ENCODE data around the gene TDRD12. TPM values are rescaled to one million over a fixed set of nuclear protein-coding genes. Genes with fewer than 3 reads are reported as not detected.
"Not testable (repeated sequence)": the region's sequence is repeated elsewhere in the genome, so short reads cannot be mapped to it uniquely, and the experiment has no call there.

Gene TDRD12
- total and polyA plus RNA-seq, 9 donors = 0.23 to 3.2 (median 1.9) TPM

DNA sequence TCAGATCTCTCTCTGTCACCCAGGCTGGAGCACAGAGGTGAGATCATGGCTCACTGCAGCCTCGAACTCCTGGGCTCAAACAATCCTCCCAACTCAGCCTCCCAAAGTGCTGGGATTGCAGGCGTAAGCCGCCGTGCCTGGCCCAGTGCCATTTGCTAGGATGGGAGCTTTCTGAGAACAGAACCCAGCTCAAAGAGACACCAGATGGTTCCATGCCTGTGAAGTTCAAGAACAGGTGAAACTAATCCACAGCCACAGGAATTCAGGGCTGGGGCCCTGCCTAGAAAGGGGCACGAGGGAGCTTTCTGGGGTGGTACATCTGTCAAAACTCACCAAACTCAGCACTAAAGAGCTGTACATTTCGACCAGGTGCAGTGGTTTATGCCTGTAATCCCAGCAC lies 145.8 kb downstream of the TDRD12 start:
- H3K9me3 ChIP-seq = no peaks in the 10 kb centered on the region
- H3K4me3 ChIP-seq = no peak overlapping the region
- H3K27ac ChIP-seq = no peak overlapping the region
- H3K36me3 ChIP-seq = no peaks in the 10 kb centered on the region
- H3K27me3 ChIP-seq = no peaks in the 10 kb centered on the region
- H3K4me1 ChIP-seq (ENCODE audit: insufficient read depth) = no peaks in the 10 kb centered on the region
- TF ChIP-seq POLR2A (IDR thresholded peaks at IDR 0.05) (no peak), EP300 (IDR thresholded peaks at IDR 0.05) (no peak)
- TF ChIP-seq, protein P1, sequence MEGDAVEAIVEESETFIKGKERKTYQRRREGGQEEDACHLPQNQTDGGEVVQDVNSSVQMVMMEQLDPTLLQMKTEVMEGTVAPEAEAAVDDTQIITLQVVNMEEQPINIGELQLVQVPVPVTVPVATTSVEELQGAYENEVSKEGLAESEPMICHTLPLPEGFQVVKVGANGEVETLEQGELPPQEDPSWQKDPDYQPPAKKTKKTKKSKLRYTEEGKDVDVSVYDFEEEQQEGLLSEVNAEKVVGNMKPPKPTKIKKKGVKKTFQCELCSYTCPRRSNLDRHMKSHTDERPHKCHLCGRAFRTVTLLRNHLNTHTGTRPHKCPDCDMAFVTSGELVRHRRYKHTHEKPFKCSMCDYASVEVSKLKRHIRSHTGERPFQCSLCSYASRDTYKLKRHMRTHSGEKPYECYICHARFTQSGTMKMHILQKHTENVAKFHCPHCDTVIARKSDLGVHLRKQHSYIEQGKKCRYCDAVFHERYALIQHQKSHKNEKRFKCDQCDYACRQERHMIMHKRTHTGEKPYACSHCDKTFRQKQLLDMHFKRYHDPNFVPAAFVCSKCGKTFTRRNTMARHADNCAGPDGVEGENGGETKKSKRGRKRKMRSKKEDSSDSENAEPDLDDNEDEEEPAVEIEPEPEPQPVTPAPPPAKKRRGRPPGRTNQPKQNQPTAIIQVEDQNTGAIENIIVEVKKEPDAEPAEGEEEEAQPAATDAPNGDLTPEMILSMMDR (IDR thresholded peaks at IDR 0.05) = no peak
- 62 to 71% (median 70%) methylated on average over 6 of the region's 6 CpGs for WGBS, 3 donors
- intact Hi-C loops (cut with DNase I) = no loop called here
- no peak for DNase-seq

GRCh38 chr19:32866061-32866460 lies 146.5 kb downstream of the TDRD12 start:
- Histone ChIP-seq H3K27me3 (no peaks in the 10 kb centered on the region), H3K27ac (no peak overlapping the region), H3K4me1 (ENCODE audit: insufficient read depth) (no peaks in the 10 kb centered on the region), H3K4me3 (no peak overlapping the region), H3K9me3 (no peaks in the 10 kb centered on the region), H3K36me3 (no peaks in the 10 kb centered on the region)
- TF ChIP-seq POLR2A (IDR thresholded peaks at IDR 0.05) = no peak
- WGBS, 3 donors = 76 to 86% (median 83%) methylated on average over 7 of the region's 7 CpGs
- no peak for DNase-seq
- intact Hi-C loops (cut with DNase I) = no loop called here

DNA sequence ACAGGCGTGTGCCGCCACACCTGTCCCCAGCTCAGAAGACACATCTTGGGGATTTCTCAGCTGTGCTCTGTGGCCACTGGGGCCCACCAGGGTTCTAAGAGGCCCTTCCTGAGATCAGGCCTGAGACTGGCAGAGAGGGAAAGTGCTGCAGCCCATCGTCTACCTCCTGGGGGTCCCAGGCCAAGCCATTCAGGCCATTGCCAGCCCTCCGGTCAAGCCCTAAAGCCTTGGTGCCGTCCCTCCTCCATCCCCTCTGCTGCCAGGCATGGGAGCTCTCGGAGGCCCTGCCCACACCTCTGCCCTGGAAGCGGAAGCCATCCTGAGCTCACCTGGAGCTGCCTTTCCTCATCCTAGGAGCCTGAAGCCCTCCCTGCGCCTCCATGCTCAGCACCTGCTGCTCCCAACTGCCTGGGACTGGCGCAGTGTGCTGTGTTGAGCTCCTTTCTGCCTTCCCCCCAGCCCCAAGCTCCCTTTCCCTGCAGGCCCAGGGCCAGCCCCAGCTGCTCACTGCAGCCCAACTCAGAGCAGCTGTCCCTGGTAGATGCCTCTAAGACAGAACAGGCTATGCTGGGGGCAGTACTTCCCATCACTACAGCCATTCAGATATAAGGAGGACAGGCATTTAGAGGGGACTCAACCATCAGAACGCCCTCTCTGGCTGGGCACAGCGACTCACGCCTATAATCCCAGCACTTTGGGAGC lies 147.1 kb downstream of the TDRD12 start:
- H3K4me3 ChIP-seq = no peak overlapping the region
- TF ChIP-seq, protein P1 (IDR thresholded peaks at IDR 0.05) = no peak
- TF ChIP-seq EP300 (IDR thresholded peaks at IDR 0.05) (no peak), POLR2A (IDR thresholded peaks at IDR 0.05) (no peak)
- H3K27me3 ChIP-seq = no peaks in the 10 kb centered on the region
- no peak for DNase-seq
- no peaks in the 10 kb centered on the region for H3K36me3 ChIP-seq
- 87 to 96% (median 89%) methylated on average over 9 to 12 of the region's 12 CpGs for WGBS, 3 donors
- H3K27ac ChIP-seq = no peak overlapping the region
- no peaks in the 10 kb centered on the region for H3K9me3 ChIP-seq
- no peaks in the 10 kb centered on the region for H3K4me1 ChIP-seq (ENCODE audit: insufficient read depth)
- intact Hi-C loops (cut with DNase I) = no loop called here

- H3K4me1 ChIP-seq (ENCODE audit: insufficient read depth); DNase-seq; H3K4me3 ChIP-seq; H3K9me3 ChIP-seq; intact Hi-C loops (cut with DNase I); H3K27ac ChIP-seq; H3K27me3 ChIP-seq; H3K36me3 ChIP-seq: not testable (repeated sequence)
- 94 to 96% (median 94%) methylated on average over 9 of the region's 9 CpGs for WGBS, 3 donors
Measured at GRCh38 chr19:32867436-32867835, 147.9 kb downstream of the TDRD12 start.

DNA sequence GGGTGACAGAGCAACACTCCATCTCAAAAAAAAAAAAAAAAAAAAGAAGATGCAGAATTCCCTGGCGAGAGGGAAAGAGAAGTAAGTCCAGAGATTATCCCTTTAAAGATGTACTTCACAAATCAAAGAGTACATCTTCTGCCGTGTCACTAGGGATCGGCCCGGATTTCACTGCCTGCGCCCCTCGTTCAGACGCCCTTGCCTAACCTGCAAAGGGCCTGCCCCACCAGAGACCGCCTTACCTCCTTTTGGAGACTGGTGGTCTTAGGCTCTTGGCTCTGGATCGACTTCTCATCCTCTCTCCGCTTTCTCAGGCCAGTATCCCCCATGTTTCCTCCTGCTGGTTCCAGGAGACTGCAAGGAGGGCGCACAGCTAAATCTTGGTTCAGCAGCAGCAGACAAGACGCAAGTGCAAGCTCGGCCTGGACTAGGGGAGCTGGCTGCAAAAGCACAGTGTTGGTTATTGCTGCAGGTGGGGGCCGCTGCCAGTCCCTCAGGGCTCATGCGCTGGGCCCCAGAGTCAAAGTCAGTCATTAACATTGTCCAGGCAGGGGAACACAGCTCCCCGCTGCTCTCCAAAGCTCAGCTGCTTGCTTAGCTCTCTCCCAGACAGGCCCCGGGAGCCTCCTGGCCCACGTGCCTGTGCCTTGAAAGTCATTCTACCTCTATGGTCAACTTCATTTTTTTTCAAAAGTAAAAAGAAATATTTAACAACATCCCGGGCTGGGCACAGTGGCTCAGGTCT lies 148.8 kb downstream of the TDRD12 start:
- intact Hi-C loops (cut with DNase I) = no loop called here
- no peak overlapping the region for H3K4me3 ChIP-seq
- WGBS, 3 donors = 86 to 87% (median 86%) methylated on average over 19 of the region's 19 CpGs
- no peak for TF ChIP-seq POLR2A (IDR thresholded peaks at IDR 0.05)
- TF ChIP-seq, protein P1 (IDR thresholded peaks at IDR 0.05) = no peak
- no peak for TF ChIP-seq EP300 (IDR thresholded peaks at IDR 0.05)
- H3K36me3 ChIP-seq = no peaks in the 10 kb centered on the region
- H3K27ac ChIP-seq = no peak overlapping the region
- H3K4me1 ChIP-seq (ENCODE audit: insufficient read depth) = no peaks in the 10 kb centered on the region
- no peaks in the 10 kb centered on the region for H3K9me3 ChIP-seq
- H3K27me3 ChIP-seq = no peaks in the 10 kb centered on the region
- no peak for DNase-seq
